Smooth muscle cell (in vitro differentiated cells): ENCODE measurements around the gene FGD6. TPM values are rescaled to one million over a fixed set of nuclear protein-coding genes. Genes with fewer than 3 reads are reported as not detected.

Source experiments
- DNase-seq: peaks from one replicate; lab custom pipeline; 2025; ENCODE audit not compliant: unreplicated experiment; lab: John Stamatoyannopoulos, UW
- H2AFZ ChIP-seq: fragments of 200-600 bp; sonication (generic); 2 replicates; pipeline ENCODE4 v1.6.0; 2016; ENCODE audit warnings: antibody characterized with exemption, low read depth, mild to moderate bottlenecking
- H3F3A ChIP-seq: fragments of 200-600 bp; sonication (generic); 2 replicates; pipeline ENCODE4 v1.6.0; 2017; ENCODE audit warnings: antibody characterized with exemption, low read depth
- H3K27ac ChIP-seq: fragments of 200-600 bp; sonication (generic); 2 replicates; pipeline ENCODE4 v1.5.1; 2016; ENCODE audit warnings: low read depth, mild to moderate bottlenecking
- H3K27me3 ChIP-seq: fragments of 200-600 bp; sonication (generic); 2 replicates; pipeline ENCODE4 v1.6.1; 2016; ENCODE audit warnings: low read depth, mild to moderate bottlenecking
- H3K36me3 ChIP-seq: fragments of 200-600 bp; sonication (generic); 2 replicates; pipeline ENCODE4 v1.5.1; 2016; ENCODE audit warnings: low read depth
- H3K4me1 ChIP-seq: fragments of 200-600 bp; sonication (generic); 2 replicates; pipeline ENCODE4 v1.5.1; 2016; ENCODE audit warnings: low read depth
- H3K4me2 ChIP-seq: fragments of 200-600 bp; sonication (generic); 2 replicates; pipeline ENCODE4 v1.6.0; 2016; ENCODE audit warnings: mild to moderate bottlenecking
- H3K4me3 ChIP-seq: fragments of 200-600 bp; sonication (generic); 2 replicates; pipeline ENCODE4 v1.5.1; 2016; ENCODE audit warnings: mild to moderate bottlenecking
- H3K79me2 ChIP-seq: fragments of 200-600 bp; sonication (generic); 2 replicates; pipeline ENCODE4 v1.6.0; 2016; ENCODE audit warnings: low read depth, mild to moderate bottlenecking
- H3K9ac ChIP-seq: fragments of 200-600 bp; sonication (generic); 2 replicates; pipeline ENCODE4 v1.6.0; 2016; ENCODE audit warnings: low read depth
- H3K9me3 ChIP-seq: fragments of 200-600 bp; sonication (generic); replicated peaks from 2 replicates; pipeline ENCODE4 v1.5.1; 2016; ENCODE audit warnings: low read depth
- H4K20me1 ChIP-seq: fragments of 200-600 bp; sonication (generic); 2 replicates; pipeline ENCODE4 v1.6.0; 2016; ENCODE audit warnings: low read depth
- CTCF ChIP-seq: fragments of 200-600 bp; sonication (generic); IDR thresholded peaks from 2 replicates; pipeline ENCODE4 v1.5.1; 2017; ENCODE audit warnings: borderline replicate concordance, mild to moderate bottlenecking, antibody characterized with exemption; ENCODE audit not compliant: insufficient read depth, poor library complexity, severe bottlenecking
- WGBS: methylation state at CpG from one replicate; pipeline ENCODE4 v1.1.7; 2016; ENCODE audit warnings: low lambda C conversion rate; 5-methylcytosine and 5-hydroxymethylcytosine counted together
- polyA plus RNA-seq: library from polyadenylated mRNA; unstranded; fragments of >200 nt; fragmentation: Nextera tagmentation; extraction: Ambion mirVana; gene quantifications from 2 replicates; pipeline ENCODE4 v1.2.1, GENCODE V29; 2016
- total RNA-seq: library from RNA; depleted of rRNA; stranded (reverse); fragments of >200 nt; gene quantifications from 2 replicates; pipeline ENCODE4 v1.2.3, GENCODE V29; 2014

Gene FGD6
- total and polyA plus RNA-seq, 2 experiments from 2014 or later = 2.5 to 7.7 TPM

DNA sequence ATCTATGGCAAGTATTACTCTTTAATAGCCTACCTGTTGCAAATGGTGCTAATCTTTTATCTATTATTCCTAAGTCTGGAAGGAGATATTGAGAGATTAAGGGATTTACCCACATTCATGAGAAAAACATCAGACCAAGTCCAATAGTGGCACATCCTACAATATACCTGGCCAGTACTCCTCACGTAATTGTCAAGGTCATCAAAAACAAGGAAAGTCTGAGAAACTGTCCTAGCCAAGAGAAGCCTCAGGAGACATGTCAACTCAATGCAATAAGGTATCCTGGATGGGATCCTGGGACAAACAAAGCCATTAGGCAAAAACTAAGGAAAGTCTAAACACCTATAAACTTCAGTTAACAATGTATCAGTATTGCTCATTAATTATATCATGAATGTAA, 156.3 kb downstream of the FGD6 start:
- Histone ChIP-seq H3F3A (no peaks in the 10 kb centered on the region), H3K36me3 (peaks cover 28% of the 10 kb centered on the region), H3K79me2 (no peaks in the 10 kb centered on the region), H3K9ac (no peak overlapping the region), H4K20me1 (peaks cover 5% of the 10 kb centered on the region), H3K4me1 (no peaks in the 10 kb centered on the region), H3K27me3 (no peaks in the 10 kb centered on the region), H3K4me2 (no peak overlapping the region), H3K4me3 (no peak overlapping the region), H3K9me3 (no peaks in the 10 kb centered on the region), H2AFZ (no peak overlapping the region), H3K27ac (no peak overlapping the region)
- WGBS = 88% methylated on average over 1 of the region's 1 CpG
- no peak for DNase-seq
- TF ChIP-seq CTCF = no peak

DNA sequence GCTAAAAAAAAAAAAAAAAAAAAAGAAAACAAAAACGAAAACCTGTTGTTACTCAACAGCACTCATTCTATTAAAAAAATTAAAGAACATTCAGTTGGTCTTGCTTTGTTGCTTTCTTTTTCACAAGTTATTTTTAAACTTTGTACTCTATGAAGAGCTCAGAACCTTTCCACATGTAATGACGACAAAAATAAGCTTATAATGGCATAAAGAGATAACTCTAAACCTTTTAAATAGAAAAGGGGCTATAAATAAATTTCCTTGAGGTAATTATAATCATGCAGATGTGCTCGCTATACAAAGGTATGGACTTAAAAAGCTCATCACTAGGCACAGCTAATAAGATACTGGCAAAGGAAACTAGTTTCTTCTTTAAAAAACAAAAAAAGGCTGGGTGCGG, 157.3 kb downstream of the FGD6 start:
- H3K4me2 ChIP-seq = no peak overlapping the region
- no peak overlapping the region for H2AFZ ChIP-seq

GRCh38 chr12:95057424-95057823, 159.8 kb downstream of the FGD6 start:
- Histone ChIP-seq H3F3A (no peaks in the 10 kb centered on the region), H2AFZ (no peak overlapping the region), H3K9me3 (no peaks in the 10 kb centered on the region), H3K36me3 (peaks cover 28% of the 10 kb centered on the region), H3K4me2 (no peak overlapping the region), H3K4me1 (peaks cover 4% of the 10 kb centered on the region), H3K4me3 (no peak overlapping the region), H4K20me1 (no peaks in the 10 kb centered on the region), H3K79me2 (no peaks in the 10 kb centered on the region), H3K9ac (no peak overlapping the region), H3K27me3 (no peaks in the 10 kb centered on the region), H3K27ac (no peak overlapping the region)
- no peak for DNase-seq
- TF ChIP-seq CTCF = no peak
- WGBS = 94% methylated on average over 3 of the region's 3 CpGs

More for the DNA sequence above, 157.3 kb downstream of the FGD6 start:
- 96% methylated on average over 4 of the region's 4 CpGs for WGBS
- no peaks in the 10 kb centered on the region for H3K4me1 ChIP-seq
- TF ChIP-seq CTCF = no peak
- H3K9ac ChIP-seq = no peak overlapping the region
- no peaks in the 10 kb centered on the region for H3K9me3 ChIP-seq
- no peak for DNase-seq
- H3F3A ChIP-seq = no peaks in the 10 kb centered on the region
- peaks cover 28% of the 10 kb centered on the region for H3K36me3 ChIP-seq
- H3K79me2 ChIP-seq = no peaks in the 10 kb centered on the region
- no peak overlapping the region for H3K27ac ChIP-seq
- no peak overlapping the region for H3K4me3 ChIP-seq
- H3K27me3 ChIP-seq = no peaks in the 10 kb centered on the region
- H4K20me1 ChIP-seq = peaks cover 5% of the 10 kb centered on the region

DNA sequence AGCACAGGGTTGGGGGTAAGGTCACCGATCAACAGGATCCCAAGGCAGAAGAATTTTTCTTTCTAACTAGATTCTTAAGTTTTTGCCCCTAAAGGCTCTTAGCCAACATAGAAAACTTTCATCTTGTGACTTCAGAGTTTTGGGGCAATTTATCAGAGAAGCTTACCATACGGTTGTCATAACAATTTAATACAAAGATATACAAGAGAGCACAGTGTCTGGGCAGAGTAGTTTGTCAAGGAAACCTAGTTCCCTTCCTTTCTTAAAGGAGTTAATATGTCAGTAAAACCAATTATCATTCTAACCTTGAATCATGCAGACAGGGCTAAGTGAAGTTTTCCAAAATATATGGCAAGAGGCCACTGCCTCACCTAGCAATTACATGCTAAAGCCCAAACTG, 162.2 kb downstream of the FGD6 start:
- Histone ChIP-seq H4K20me1 (no peaks in the 10 kb centered on the region), H3K4me2 (no peak overlapping the region), H3K4me3 (no peak overlapping the region), H3K9ac (no peak overlapping the region), H3K79me2 (no peaks in the 10 kb centered on the region), H3K27ac (no peak overlapping the region), H3K27me3 (no peaks in the 10 kb centered on the region), H3F3A (no peaks in the 10 kb centered on the region), H2AFZ (no peak overlapping the region), H3K36me3 (peaks cover 29% of the 10 kb centered on the region), H3K4me1 (peaks cover 4% of the 10 kb centered on the region), H3K9me3 (no peaks in the 10 kb centered on the region)
- no peak for DNase-seq
- TF ChIP-seq CTCF = no peak
- WGBS = 88% methylated on average over 2 of the region's 2 CpGs
